ENCODE measurements around the gene ANKRD11.

GRCh38 chr16:89268585-89268984 lies 221.8 kb downstream of the ANKRD11 start:
- no peak for TF ChIP-seq CTCF (conservative IDR thresholded peaks at IDR 0.05 in 1 of 2, IDR thresholded peaks at IDR 0.05 in 1 of 2; ENCODE audit: low read depth in 1 of 2, low read length in 2 of 2)
- no peak for TF ChIP-seq EZH2 (IDR thresholded peaks at IDR 0.05; ENCODE audit: low read length, missing control alignments)
